Smooth muscle cell (in vitro differentiated cells): ENCODE data around the gene CASZ1. TPM values are rescaled to one million over a fixed set of nuclear protein-coding genes. Genes with fewer than 3 reads are reported as not detected.

Experiments
- DNase-seq: peaks from one replicate; lab custom pipeline; 2025; ENCODE audit not compliant: unreplicated experiment; lab: John Stamatoyannopoulos, UW
- H2AFZ ChIP-seq: fragments of 200-600 bp; sonication (generic); 2 replicates; pipeline ENCODE4 v1.6.0; 2016; ENCODE audit warnings: antibody characterized with exemption, low read depth, mild to moderate bottlenecking
- H3F3A ChIP-seq: fragments of 200-600 bp; sonication (generic); 2 replicates; pipeline ENCODE4 v1.6.0; 2017; ENCODE audit warnings: antibody characterized with exemption, low read depth
- H3K27ac ChIP-seq: fragments of 200-600 bp; sonication (generic); 2 replicates; pipeline ENCODE4 v1.5.1; 2016; ENCODE audit warnings: low read depth, mild to moderate bottlenecking
- H3K27me3 ChIP-seq: fragments of 200-600 bp; sonication (generic); 2 replicates; pipeline ENCODE4 v1.6.1; 2016; ENCODE audit warnings: low read depth, mild to moderate bottlenecking
- H3K36me3 ChIP-seq: fragments of 200-600 bp; sonication (generic); 2 replicates; pipeline ENCODE4 v1.5.1; 2016; ENCODE audit warnings: low read depth
- H3K4me1 ChIP-seq: fragments of 200-600 bp; sonication (generic); 2 replicates; pipeline ENCODE4 v1.5.1; 2016; ENCODE audit warnings: low read depth
- H3K4me2 ChIP-seq: fragments of 200-600 bp; sonication (generic); 2 replicates; pipeline ENCODE4 v1.6.0; 2016; ENCODE audit warnings: mild to moderate bottlenecking
- H3K4me3 ChIP-seq: fragments of 200-600 bp; sonication (generic); 2 replicates; pipeline ENCODE4 v1.5.1; 2016; ENCODE audit warnings: mild to moderate bottlenecking
- H3K79me2 ChIP-seq: fragments of 200-600 bp; sonication (generic); 2 replicates; pipeline ENCODE4 v1.6.0; 2016; ENCODE audit warnings: low read depth, mild to moderate bottlenecking
- H3K9ac ChIP-seq: fragments of 200-600 bp; sonication (generic); 2 replicates; pipeline ENCODE4 v1.6.0; 2016; ENCODE audit warnings: low read depth
- H3K9me3 ChIP-seq: fragments of 200-600 bp; sonication (generic); replicated peaks from 2 replicates; pipeline ENCODE4 v1.5.1; 2016; ENCODE audit warnings: low read depth
- H4K20me1 ChIP-seq: fragments of 200-600 bp; sonication (generic); 2 replicates; pipeline ENCODE4 v1.6.0; 2016; ENCODE audit warnings: low read depth
- CTCF ChIP-seq: fragments of 200-600 bp; sonication (generic); IDR thresholded peaks from 2 replicates; pipeline ENCODE4 v1.5.1; 2017; ENCODE audit warnings: borderline replicate concordance, mild to moderate bottlenecking, antibody characterized with exemption; ENCODE audit not compliant: insufficient read depth, poor library complexity, severe bottlenecking
- WGBS: methylation state at CpG from one replicate; pipeline ENCODE4 v1.1.7; 2016; ENCODE audit warnings: low lambda C conversion rate; 5-methylcytosine and 5-hydroxymethylcytosine counted together
- polyA plus RNA-seq: library from polyadenylated mRNA; unstranded; fragments of >200 nt; fragmentation: Nextera tagmentation; extraction: Ambion mirVana; gene quantifications from 2 replicates; pipeline ENCODE4 v1.2.1, GENCODE V29; 2016
- total RNA-seq: library from RNA; depleted of rRNA; stranded (reverse); fragments of >200 nt; gene quantifications from 2 replicates; pipeline ENCODE4 v1.2.3, GENCODE V29; 2014

Gene CASZ1
- total and polyA plus RNA-seq, 2 experiments from 2014 or later = 0.70 to 1.9 TPM

DNA sequence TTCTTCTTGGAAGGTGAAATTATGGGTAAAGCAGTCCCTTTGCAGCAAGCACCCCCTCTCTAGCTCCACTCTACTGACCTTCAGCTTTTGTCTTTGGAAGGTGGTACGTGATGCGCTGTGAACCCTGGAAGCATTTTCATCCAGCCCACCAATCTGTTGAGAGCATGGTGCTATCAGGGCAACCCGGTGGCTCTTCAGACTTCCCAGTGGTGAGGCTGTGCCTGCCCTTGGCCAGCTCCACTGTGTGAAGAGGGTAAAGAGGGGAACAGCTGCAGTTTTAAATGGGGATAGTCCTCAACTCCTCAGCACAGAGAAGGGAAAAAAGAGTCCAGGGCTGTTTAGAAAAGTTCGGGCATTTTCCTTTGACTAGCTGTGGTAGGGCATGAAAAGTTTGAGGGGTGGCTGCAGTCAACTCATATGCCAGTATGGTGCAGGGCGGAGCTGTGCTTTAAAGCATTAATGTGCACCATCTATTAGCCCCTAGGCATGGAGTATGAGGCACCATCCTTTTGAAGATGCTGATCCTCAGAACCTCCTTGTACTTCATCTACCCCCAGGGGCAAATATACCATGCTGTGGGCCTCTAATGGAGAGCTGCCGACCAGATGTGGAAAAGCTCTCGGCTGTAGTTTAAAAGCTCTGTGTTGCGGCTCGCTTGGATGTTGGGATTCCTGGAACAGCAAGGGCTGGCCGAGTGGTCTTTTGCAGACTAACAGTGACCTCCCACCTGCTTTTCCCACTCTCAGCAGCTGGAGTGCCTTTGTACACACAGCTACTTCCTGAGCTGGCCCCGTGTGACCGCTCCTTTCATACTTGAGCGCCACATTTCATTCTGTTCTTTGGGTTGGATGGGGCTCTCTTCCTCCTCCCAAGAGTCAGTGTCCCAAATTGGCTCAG, 198.7 kb downstream of the CASZ1 start:
- DNase-seq = no peak
- WGBS = 94% methylated on average over 13 of the region's 13 CpGs
- no peak for TF ChIP-seq CTCF
- Histone ChIP-seq H2AFZ (no peak overlapping the region), H3K27ac (no peak overlapping the region), H3F3A (no peaks in the 10 kb centered on the region), H3K79me2 (no peaks in the 10 kb centered on the region), H3K9ac (no peak overlapping the region), H4K20me1 (peaks cover 36% of the 10 kb centered on the region), H3K27me3 (no peaks in the 10 kb centered on the region), H3K4me2 (no peak overlapping the region), H3K9me3 (no peaks in the 10 kb centered on the region), H3K4me1 (no peaks in the 10 kb centered on the region), H3K36me3 (no peaks in the 10 kb centered on the region), H3K4me3 (no peak overlapping the region)

DNA sequence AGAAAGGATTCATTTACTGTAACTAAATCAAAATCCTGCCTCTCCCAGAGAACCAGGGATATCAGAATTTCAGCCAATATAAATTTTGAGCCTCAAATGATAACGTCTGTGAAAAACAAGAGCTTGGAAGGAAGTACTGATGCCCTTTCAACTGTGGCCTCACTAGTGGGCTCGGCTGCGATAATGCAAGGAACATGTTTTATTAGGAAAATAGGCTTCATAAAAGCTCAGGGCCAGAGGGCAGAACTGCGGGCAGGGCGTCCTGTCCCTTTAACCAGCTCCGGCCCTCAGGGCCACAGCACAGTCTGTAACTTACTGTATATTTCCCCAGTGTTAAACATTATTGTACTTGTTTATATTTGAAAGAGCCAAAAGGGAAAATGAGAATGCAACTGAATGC, 199.7 kb downstream of the CASZ1 start:
- Histone ChIP-seq H3K4me3 (no peak overlapping the region), H2AFZ (no peak overlapping the region), H3K36me3 (no peaks in the 10 kb centered on the region), H3F3A (no peaks in the 10 kb centered on the region), H3K27ac (no peak overlapping the region), H4K20me1 (peaks cover 39% of the 10 kb centered on the region), H3K9ac (no peak overlapping the region), H3K4me2 (no peak overlapping the region), H3K4me1 (no peaks in the 10 kb centered on the region), H3K27me3 (no peaks in the 10 kb centered on the region), H3K79me2 (no peaks in the 10 kb centered on the region), H3K9me3 (no peaks in the 10 kb centered on the region)
- WGBS = 91% methylated on average over 6 of the region's 6 CpGs
- no peak for TF ChIP-seq CTCF
- no peak for DNase-seq

GRCh38 chr1:10594595-10595223, 201.7 kb downstream of the CASZ1 start:
- DNase-seq = no peak
- H3K4me3 ChIP-seq = no peak overlapping the region

More at GRCh38 chr1:10594595-10595223, 201.7 kb downstream of the CASZ1 start:
- Histone ChIP-seq H3K79me2 (no peaks in the 10 kb centered on the region), H3K36me3 (no peaks in the 10 kb centered on the region), H3K4me1 (no peaks in the 10 kb centered on the region), H3K9ac (no peak overlapping the region), H3K4me2 (no peak overlapping the region), H2AFZ (no peak overlapping the region), H4K20me1 (peaks cover 52% of the 10 kb centered on the region), H3K27ac (no peak overlapping the region), H3K9me3 (no peaks in the 10 kb centered on the region), H3K27me3 (no peaks in the 10 kb centered on the region), H3F3A (no peaks in the 10 kb centered on the region)
- TF ChIP-seq CTCF = no peak
- WGBS = 70% methylated on average over 9 of the region's 9 CpGs
